ENCODE results near the gene GOSR1.

GRCh38 chr17:30519707-30520106 lies 42.5 kb downstream of the GOSR1 start:
- no peak for TF ChIP-seq CTCF (IDR thresholded peaks at IDR 0.05)
- no peak for TF ChIP-seq POLR2A (IDR thresholded peaks at IDR 0.05)

Measured in right lobe of liver (tissue), 4 donors.